ENCODE data around the gene TCN1.
"Not testable (repeated sequence)": the region's sequence is repeated elsewhere in the genome, so short reads cannot be mapped to it uniquely, and the experiment has no call there.

Gene TCN1, protein sequence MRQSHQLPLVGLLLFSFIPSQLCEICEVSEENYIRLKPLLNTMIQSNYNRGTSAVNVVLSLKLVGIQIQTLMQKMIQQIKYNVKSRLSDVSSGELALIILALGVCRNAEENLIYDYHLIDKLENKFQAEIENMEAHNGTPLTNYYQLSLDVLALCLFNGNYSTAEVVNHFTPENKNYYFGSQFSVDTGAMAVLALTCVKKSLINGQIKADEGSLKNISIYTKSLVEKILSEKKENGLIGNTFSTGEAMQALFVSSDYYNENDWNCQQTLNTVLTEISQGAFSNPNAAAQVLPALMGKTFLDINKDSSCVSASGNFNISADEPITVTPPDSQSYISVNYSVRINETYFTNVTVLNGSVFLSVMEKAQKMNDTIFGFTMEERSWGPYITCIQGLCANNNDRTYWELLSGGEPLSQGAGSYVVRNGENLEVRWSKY

DNA sequence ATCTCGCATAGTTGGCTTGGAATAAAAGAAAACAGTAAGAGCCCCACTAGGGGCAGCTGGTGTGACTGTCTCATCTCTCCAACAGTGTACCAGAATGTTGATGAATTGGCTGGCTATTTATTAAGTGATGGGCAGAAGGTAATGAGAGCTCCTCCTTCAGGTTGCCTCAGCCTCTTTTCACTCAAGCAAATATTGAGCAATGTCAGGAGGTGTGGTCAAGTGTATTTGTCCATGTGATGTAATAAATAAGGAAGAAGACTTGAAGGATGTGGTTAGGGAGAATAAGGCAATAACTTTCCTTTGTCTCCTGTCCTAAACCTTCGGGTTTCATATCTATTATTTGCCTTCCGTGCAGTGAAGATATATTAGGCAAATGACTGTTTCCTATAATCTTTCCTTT is at the start of gene TCN1:
TCN1 (minus strand) TSS at position 91 of the 400 bp plus-strand sequence; CDS start at position 74, 17 bp downstream.
- peak; percentile 4 to 7 for DNase-seq

GRCh38 chr11:59903569-59903968 is 37.3 kb upstream of the TCN1 start:
- not testable (repeated sequence) for DNase-seq

DNA sequence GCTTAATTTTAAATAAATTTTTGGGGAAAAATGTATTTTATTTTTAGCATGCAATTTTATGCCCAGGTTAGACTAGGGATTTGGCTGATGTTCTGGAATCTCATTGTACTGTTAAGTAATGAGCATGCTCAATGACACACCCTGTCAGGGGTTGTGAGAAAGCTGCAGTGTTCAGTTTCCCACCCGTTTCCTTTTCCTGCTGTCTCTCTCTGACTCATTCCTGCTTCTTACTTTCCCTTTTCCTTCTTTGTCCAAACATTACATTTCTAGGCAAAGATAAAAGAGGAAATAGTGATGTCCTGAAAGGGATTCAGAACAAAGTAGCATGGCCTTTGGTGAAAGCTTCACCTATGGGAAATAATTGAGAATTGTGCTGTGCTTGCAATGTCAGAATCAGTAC is 35.0 kb upstream of the TCN1 start:
- no peak for DNase-seq

DNA sequence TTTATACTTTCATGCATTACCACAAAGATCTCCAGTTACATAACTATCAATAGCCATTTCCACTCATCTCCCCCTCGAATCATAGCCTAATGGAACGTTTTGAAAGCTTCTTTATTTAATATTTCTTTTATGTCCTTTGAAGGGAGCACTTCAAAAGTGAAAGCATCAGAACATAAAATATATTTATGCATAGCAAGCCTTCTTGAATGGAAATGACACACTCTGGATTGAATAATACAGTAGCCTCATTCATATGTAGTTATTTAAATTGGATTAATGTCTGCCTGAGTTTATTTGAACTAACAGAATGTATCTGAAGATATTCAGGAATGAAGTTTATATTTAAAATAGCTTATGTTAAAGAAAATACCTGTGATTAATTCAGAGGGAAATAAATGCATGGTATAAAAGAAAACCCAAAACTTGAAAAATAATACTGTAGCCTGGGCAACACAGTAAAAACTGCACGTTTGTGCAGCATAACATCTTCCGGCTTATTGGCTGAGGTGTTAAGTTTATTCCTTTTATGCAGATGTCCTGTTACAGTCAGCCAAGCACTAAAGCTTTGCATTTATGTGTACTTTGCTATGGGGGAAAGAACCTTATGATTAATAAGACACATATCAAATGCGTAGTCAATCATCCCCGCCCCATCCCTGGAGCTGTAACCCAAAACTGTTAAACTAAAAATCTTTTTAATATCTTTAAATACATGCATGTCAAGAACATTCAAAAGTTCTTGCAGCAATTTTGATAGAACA is 34.3 kb upstream of the TCN1 start:
- DNase-seq: no peak

DNA sequence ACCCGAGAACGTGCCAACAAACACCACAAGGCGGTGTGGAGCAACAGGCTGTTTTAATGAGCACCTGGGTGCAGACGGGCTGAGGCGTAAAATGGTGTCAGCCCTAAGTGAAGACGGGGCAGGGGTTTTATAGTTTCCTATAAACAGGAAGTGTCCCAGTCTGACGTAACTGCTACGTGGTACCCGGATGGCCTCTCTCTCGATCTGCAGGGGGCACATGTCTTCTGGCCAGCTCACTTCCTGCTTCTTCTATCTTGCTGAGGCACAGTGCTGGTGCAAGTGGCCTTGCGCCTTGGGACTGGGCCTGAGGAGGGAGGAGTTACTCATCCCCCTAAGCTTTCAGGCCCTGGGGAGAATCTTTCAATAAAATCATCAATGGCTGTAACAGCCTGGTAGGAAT is 33.2 kb upstream of the TCN1 start:
- DNase-seq: no peak

GRCh38 chr11:59898650-59899049 is 32.4 kb upstream of the TCN1 start:
- DNase-seq: no peak

- DNase-seq: no peak
These were observed 31.8 kb upstream of the TCN1 start for GRCh38 chr11:59898046-59898445.

GRCh38 chr11:59894616-59895015 is 28.3 kb upstream of the TCN1 start:
- DNase-seq: no peak

DNA sequence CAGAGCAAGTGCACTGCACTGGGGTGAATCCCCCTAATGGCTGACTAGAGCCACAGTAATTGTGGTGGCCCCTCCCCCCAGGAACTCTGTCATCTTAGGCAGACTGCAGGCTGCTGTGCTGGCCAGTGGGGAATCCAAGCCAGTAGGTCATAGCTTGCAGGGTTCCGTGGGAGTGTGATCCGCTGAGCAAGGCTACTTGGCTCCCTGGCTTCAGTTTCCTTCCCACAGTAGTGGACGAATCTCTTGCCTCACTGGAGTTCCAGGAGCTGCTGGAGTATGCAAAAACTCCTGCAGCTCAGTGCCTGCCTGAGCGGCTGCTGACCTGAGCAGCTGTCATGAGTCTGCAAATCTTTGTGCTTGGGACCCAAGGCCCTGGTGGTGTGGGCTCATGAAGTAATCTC is 25.5 kb upstream of the TCN1 start:
- DNase-seq: no peak

DNA sequence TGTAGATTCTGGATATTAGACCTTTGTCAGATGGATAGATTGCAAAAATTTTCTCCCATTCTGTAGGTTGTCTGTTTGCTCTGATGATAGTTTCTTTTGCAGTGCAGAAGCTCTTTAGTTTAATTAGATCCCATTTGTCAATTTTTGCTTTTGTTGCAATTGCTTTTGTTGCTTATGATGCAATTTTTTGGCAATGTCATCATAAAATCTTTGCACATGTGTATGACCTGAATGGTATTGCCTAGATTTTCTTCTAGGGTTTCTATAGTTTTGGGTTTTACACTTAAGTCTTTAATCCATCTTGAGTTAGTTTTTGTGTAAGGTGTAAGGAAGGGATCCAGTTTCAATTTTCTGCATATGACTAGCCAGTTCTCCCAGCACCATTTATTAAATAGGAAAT is 20.9 kb upstream of the TCN1 start:
- not testable (repeated sequence) for DNase-seq

GRCh38 chr11:59883597-59883996 is 17.3 kb upstream of the TCN1 start:
- DNase-seq: no peak

GRCh38 chr11:59879567-59879966 is 13.3 kb upstream of the TCN1 start:
- no peak for DNase-seq

- no peak for DNase-seq
These were observed 12.3 kb upstream of the TCN1 start, which contains the start of gene OOSP3 for GRCh38 chr11:59878575-59878974. Gene OOSP3 (plus strand): TSS chr11:59878782. CDS start chr11:59878809, 27 bp downstream.

- DNase-seq: no peak
These were observed 11.5 kb upstream of the TCN1 start for GRCh38 chr11:59877784-59878183.

GRCh38 chr11:59877325-59877724 is 11.0 kb upstream of the TCN1 start:
- no peak for DNase-seq

GRCh38 chr11:59875856-59876519 is 9.7 kb upstream of the TCN1 start:
- no peak for DNase-seq

DNA sequence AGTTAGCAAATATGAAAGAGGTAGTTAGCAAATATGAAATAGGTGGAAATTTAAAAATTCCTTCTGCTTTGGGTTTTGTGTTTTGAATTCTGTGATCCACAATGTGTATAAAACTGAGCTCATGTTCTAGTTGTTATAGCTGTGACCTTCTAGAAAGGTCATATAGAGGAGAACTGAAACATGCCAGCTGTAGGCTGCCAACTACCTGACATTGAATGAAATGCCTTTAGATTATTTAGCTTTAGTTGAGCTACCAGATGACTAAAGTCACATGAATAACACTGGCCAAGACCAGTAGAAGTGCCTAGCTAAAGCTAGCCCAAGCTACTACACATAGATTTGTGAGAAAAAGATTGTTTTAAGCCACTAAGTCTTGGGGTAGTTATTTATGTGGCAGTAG is 5.8 kb upstream of the TCN1 start:
- no peak for DNase-seq

DNA sequence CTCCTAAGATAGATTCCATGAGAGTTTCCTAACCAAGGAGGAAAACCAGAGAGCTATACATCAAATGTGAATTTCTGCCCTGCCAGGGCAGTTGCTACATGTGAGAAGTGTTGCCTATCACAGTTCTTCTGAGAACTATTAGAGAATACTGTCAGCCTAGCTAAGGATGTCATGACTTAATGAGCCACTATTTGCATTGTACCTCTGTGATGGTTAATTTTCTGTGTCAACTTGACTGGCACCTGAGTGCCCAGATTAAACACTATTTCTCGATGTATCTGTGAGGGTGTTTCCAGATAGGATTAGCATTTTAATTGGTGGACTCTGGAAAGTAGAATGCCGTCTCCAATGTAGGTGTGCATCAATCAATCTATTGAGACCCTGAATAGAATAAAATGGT is 1.7 kb upstream of the TCN1 start:
- no peak for DNase-seq

DNA sequence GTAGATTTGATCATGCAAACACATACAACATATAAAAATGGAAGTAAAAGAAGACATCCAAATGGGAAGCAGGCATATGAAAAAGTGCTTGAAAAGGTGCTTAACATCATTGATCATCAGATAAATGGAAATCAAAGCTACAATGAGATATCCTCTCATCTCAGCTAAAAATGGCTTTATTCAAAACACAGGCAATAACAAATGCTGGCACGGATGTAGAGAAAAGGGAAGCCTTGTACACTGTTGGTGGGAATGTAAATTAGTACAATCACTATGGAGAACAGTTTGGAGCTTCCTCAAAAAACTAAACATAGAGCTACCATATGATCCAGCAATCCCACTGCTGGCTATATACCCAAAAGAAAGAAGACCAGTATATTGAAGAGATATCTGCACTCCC is 549 bp upstream of the TCN1 start:
- DNase-seq: no peak

GRCh38 chr11:59865031-59865430 is 1.3 kb downstream of the TCN1 start:
- no peak for DNase-seq

GRCh38 chr11:59862252-59862651 is 4.0 kb downstream of the TCN1 start:
- no peak for DNase-seq

- no peak for DNase-seq
These were observed 6.6 kb downstream of the TCN1 start for GRCh38 chr11:59859673-59860072.
